ENCODE data around the gene ACE2. TPM values are rescaled to one million over a fixed set of nuclear protein-coding genes. Genes with fewer than 3 reads are reported as not detected.

ACE2 gene
- total RNA-seq, 1 donor from 2014 or later: not detected

GRCh38 chrX:15559227-15559626 is 41.5 kb downstream of the ACE2 start:
- TF ChIP-seq CTCF (IDR thresholded peaks at IDR 0.05): no peak
- Mint-ChIP-seq H3K9me3 (ENCODE audit: low read depth) (no peaks in the 10 kb centered on the region), H3K36me3 (ENCODE audit: low read depth) (no peaks in the 10 kb centered on the region), H3K27me3 (ENCODE audit: low read depth) (peaks cover 14% of the 10 kb centered on the region), H3K27ac (ENCODE audit: unreplicated experiment) (no peak overlapping the region), H3K4me1 (ENCODE audit: low read depth) (no peaks in the 10 kb centered on the region), H3K4me3 (ENCODE audit: unreplicated experiment) (no peak overlapping the region)
- no peak for DNase-seq (ENCODE audit: low spot score)

- H3K27ac Mint-ChIP-seq (ENCODE audit: unreplicated experiment): no peak overlapping the region
- H3K36me3 Mint-ChIP-seq (ENCODE audit: low read depth): no peaks in the 10 kb centered on the region
- no peak overlapping the region for H3K4me3 Mint-ChIP-seq (ENCODE audit: unreplicated experiment)
- peaks cover 6% of the 10 kb centered on the region for H3K27me3 Mint-ChIP-seq (ENCODE audit: low read depth)
- no peaks in the 10 kb centered on the region for H3K4me1 Mint-ChIP-seq (ENCODE audit: low read depth)
- peaks cover 2% of the 10 kb centered on the region for H3K9me3 Mint-ChIP-seq (ENCODE audit: low read depth)
- no peak for DNase-seq (ENCODE audit: low spot score)
- no peak for TF ChIP-seq CTCF (IDR thresholded peaks at IDR 0.05)
These were observed 51.4 kb downstream of the ACE2 start for GRCh38 chrX:15549189-15550012.

GRCh38 chrX:15547356-15547755 is 53.4 kb downstream of the ACE2 start:
- Mint-ChIP-seq H3K4me3 (ENCODE audit: unreplicated experiment) (no peak overlapping the region), H3K36me3 (ENCODE audit: low read depth) (no peaks in the 10 kb centered on the region), H3K27ac (ENCODE audit: unreplicated experiment) (no peak overlapping the region), H3K4me1 (ENCODE audit: low read depth) (no peaks in the 10 kb centered on the region), H3K9me3 (ENCODE audit: low read depth) (peaks cover 2% of the 10 kb centered on the region), H3K27me3 (ENCODE audit: low read depth) (peaks cover 6% of the 10 kb centered on the region)
- DNase-seq (ENCODE audit: low spot score): no peak
- TF ChIP-seq CTCF (IDR thresholded peaks at IDR 0.05): no peak

GRCh38 chrX:15546745-15547144 is 54.0 kb downstream of the ACE2 start:
- DNase-seq (ENCODE audit: low spot score): no peak
- no peak for TF ChIP-seq CTCF (IDR thresholded peaks at IDR 0.05)
- H3K27me3 Mint-ChIP-seq (ENCODE audit: low read depth): peaks cover 6% of the 10 kb centered on the region

GRCh38 chrX:15530318-15530717 is 70.4 kb downstream of the ACE2 start:
- no peak for DNase-seq (ENCODE audit: low spot score)
- no peak overlapping the region for H3K27ac Mint-ChIP-seq (ENCODE audit: unreplicated experiment)
- no peak for TF ChIP-seq CTCF (IDR thresholded peaks at IDR 0.05)

More at GRCh38 chrX:15546745-15547144, 54.0 kb downstream of the ACE2 start:
- Mint-ChIP-seq H3K4me3 (ENCODE audit: unreplicated experiment) (no peak overlapping the region), H3K9me3 (ENCODE audit: low read depth) (peaks cover 2% of the 10 kb centered on the region), H3K36me3 (ENCODE audit: low read depth) (no peaks in the 10 kb centered on the region), H3K27ac (ENCODE audit: unreplicated experiment) (no peak overlapping the region), H3K4me1 (ENCODE audit: low read depth) (no peaks in the 10 kb centered on the region)

More at GRCh38 chrX:15530318-15530717, 70.4 kb downstream of the ACE2 start:
- Mint-ChIP-seq H3K9me3 (ENCODE audit: low read depth) (no peaks in the 10 kb centered on the region), H3K27me3 (ENCODE audit: low read depth) (peaks cover 11% of the 10 kb centered on the region), H3K36me3 (ENCODE audit: low read depth) (no peaks in the 10 kb centered on the region), H3K4me1 (ENCODE audit: low read depth) (no peaks in the 10 kb centered on the region), H3K4me3 (ENCODE audit: unreplicated experiment) (no peak overlapping the region)

All from chondrocyte (in vitro differentiated cells).